A673 (cell line): ENCODE results near the gene FRMD4B.

Experiments
- EZH2 ChIP-seq: fragments of 200-600 bp; sonication (generic); IDR thresholded peaks from 2 replicates; pipeline ENCODE4 v1.6.1; 2017; ENCODE audit warnings: borderline replicate concordance, low read depth, mild to moderate bottlenecking, mixed read lengths, antibody characterized with exemption, low read length; ENCODE audit not compliant: poor library complexity, severe bottlenecking
- TF ChIP-seq, protein P1 (sequence below): fragments of 300-800, 200-600 bp; sonication (generic); conservative IDR thresholded peaks from 2 replicates; pipeline ENCODE4 v1.5.1; 2017; ENCODE audit warnings: low read depth, mild to moderate bottlenecking, antibody characterized with exemption, low read length, moderate library complexity, mixed read lengths

DNA sequence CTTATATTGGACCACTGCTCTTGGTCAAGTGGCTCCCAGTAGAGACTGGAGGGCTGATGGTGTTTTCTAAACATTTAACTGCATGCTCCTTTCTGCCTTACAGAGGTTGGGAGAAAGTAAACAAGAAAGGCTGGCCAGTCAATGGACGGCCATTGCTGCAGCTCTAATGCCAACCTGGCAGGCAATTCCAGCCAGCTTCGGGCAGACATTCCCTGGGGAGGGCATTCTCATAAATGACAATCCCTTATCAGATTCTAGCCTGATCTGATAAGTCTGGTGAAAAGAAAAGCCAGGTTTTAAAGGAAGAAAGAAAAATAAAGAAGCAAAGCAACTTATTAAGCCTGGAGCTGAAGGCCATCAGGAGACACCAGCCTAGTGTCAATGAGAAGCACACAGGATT lies 60.7 kb downstream of the FRMD4B start:
- TF ChIP-seq, protein P1, sequence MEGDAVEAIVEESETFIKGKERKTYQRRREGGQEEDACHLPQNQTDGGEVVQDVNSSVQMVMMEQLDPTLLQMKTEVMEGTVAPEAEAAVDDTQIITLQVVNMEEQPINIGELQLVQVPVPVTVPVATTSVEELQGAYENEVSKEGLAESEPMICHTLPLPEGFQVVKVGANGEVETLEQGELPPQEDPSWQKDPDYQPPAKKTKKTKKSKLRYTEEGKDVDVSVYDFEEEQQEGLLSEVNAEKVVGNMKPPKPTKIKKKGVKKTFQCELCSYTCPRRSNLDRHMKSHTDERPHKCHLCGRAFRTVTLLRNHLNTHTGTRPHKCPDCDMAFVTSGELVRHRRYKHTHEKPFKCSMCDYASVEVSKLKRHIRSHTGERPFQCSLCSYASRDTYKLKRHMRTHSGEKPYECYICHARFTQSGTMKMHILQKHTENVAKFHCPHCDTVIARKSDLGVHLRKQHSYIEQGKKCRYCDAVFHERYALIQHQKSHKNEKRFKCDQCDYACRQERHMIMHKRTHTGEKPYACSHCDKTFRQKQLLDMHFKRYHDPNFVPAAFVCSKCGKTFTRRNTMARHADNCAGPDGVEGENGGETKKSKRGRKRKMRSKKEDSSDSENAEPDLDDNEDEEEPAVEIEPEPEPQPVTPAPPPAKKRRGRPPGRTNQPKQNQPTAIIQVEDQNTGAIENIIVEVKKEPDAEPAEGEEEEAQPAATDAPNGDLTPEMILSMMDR, result no peak
- TF ChIP-seq EZH2, result no peak
